Measurements from ENCODE around the gene TUSC2.

GRCh38 chr3:50333744-50334328 is 5.8 kb upstream of the TUSC2 start:
- no peak for TF ChIP-seq CTCF (conservative IDR thresholded peaks at IDR 0.05; ENCODE audit: low read length)
- TF ChIP-seq EZH2phosphoT487 (IDR thresholded peaks at IDR 0.05; ENCODE audit: borderline replicate concordance), result no peak
